HFFc6 (cell line): ENCODE results near the gene GSTP1. TPM values are rescaled to one million over a fixed set of nuclear protein-coding genes. Genes with fewer than 3 reads are reported as not detected.

Experiments
- DNase-seq: peaks from one replicate; pipeline ENCODE4 v3.0.0-alpha.2; 2018
- H3K27ac Mint-ChIP-seq: 2 replicates; pipeline ENCODE4 v1.8.0; 2020; ENCODE audit warnings: mild to moderate bottlenecking, mixed read lengths
- H3K27me3 Mint-ChIP-seq: 2 replicates; pipeline ENCODE4 v1.8.0; 2021; ENCODE audit warnings: mild to moderate bottlenecking, moderate library complexity, mixed read lengths; ENCODE audit not compliant: insufficient read depth
- H3K36me3 Mint-ChIP-seq: 2 replicates; pipeline ENCODE4 v1.8.0; 2021; ENCODE audit warnings: low read depth, mixed read lengths
- H3K4me1 Mint-ChIP-seq: 2 replicates; pipeline ENCODE4 v1.8.0; 2020; ENCODE audit warnings: low read depth, mixed read lengths
- H3K4me3 Mint-ChIP-seq: 2 replicates; pipeline ENCODE4 v1.8.0; 2020; ENCODE audit warnings: mild to moderate bottlenecking, moderate library complexity, mixed read lengths
- H3K9me3 Mint-ChIP-seq: 2 replicates; pipeline ENCODE4 v1.8.0; 2020; ENCODE audit warnings: mild to moderate bottlenecking, mixed read lengths
- total RNA-seq, 6 experiments: library from RNA; stranded (reverse); fragmentation: NEBNext Ultra II Directional; extraction: Animal tissue kit (Norgen Biotek cat#: 25700); gene quantifications; 2 replicates in 1 of 6; 3 replicates in 5 of 6; pipeline ENCODE4 v1.2.3, GENCODE V29; 2021
- TF ChIP-seq, protein P1 (sequence below): fragments of 200-600 bp; sonication (generic); IDR thresholded peaks from 2 replicates; pipeline ENCODE4 v1.5.0; 2021; ENCODE audit warnings: antibody characterized with exemption, mild to moderate bottlenecking

Gene GSTP1
- total RNA-seq, 6 experiments from 2014 or later = 497 to 569 (median 512) TPM

DNA sequence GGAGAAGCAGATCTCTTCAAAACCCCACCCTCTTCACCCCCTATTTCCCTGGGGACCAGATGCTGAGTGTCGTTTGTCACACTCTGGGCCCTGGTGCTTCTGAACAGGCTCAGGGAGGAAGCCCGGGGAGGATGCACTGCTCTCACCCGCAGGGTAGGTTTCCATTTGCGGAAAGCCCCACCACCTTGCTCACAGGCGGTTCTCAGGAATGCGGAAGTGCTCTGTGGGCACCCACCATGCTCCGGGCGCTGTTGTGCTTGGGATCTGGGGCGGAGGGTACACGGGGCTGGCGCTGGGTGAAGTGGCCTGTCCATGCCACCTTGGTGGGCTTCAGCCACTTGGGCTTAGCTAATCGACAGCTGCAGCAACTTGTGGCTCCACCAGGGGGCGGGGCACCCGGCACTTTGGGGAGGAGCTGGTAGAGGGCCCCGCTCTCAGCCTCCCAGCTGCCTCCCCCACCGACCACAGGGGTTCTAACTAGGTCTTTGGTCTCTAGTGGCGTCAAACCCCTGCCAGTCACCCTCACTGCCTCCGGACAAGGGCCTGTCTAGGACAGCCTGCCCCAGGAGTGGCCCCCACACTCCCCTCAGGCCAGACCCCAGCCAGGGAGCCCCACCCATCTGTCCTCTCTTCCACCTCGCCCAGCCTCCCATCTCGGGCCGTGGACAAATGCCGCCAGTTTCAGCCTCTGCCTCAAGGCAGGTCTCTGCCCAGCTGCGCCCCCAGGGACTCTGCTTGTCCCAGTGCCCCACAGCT lies 30.5 kb downstream of the GSTP1 start:
- peak; percentile 9 for DNase-seq
- TF ChIP-seq, protein P1, sequence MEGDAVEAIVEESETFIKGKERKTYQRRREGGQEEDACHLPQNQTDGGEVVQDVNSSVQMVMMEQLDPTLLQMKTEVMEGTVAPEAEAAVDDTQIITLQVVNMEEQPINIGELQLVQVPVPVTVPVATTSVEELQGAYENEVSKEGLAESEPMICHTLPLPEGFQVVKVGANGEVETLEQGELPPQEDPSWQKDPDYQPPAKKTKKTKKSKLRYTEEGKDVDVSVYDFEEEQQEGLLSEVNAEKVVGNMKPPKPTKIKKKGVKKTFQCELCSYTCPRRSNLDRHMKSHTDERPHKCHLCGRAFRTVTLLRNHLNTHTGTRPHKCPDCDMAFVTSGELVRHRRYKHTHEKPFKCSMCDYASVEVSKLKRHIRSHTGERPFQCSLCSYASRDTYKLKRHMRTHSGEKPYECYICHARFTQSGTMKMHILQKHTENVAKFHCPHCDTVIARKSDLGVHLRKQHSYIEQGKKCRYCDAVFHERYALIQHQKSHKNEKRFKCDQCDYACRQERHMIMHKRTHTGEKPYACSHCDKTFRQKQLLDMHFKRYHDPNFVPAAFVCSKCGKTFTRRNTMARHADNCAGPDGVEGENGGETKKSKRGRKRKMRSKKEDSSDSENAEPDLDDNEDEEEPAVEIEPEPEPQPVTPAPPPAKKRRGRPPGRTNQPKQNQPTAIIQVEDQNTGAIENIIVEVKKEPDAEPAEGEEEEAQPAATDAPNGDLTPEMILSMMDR = peak; percentile 84
- H3K4me3 Mint-ChIP-seq = no peak overlapping the region
- no peak overlapping the region; the same call in 1 of the 2 replicates for H3K27ac Mint-ChIP-seq
- H3K27me3 Mint-ChIP-seq = peaks cover 15% of the 10 kb centered on the region
- no peaks in the 10 kb centered on the region for H3K4me1 Mint-ChIP-seq
- H3K9me3 Mint-ChIP-seq = no peaks in the 10 kb centered on the region
- H3K36me3 Mint-ChIP-seq = no peaks in the 10 kb centered on the region

DNA sequence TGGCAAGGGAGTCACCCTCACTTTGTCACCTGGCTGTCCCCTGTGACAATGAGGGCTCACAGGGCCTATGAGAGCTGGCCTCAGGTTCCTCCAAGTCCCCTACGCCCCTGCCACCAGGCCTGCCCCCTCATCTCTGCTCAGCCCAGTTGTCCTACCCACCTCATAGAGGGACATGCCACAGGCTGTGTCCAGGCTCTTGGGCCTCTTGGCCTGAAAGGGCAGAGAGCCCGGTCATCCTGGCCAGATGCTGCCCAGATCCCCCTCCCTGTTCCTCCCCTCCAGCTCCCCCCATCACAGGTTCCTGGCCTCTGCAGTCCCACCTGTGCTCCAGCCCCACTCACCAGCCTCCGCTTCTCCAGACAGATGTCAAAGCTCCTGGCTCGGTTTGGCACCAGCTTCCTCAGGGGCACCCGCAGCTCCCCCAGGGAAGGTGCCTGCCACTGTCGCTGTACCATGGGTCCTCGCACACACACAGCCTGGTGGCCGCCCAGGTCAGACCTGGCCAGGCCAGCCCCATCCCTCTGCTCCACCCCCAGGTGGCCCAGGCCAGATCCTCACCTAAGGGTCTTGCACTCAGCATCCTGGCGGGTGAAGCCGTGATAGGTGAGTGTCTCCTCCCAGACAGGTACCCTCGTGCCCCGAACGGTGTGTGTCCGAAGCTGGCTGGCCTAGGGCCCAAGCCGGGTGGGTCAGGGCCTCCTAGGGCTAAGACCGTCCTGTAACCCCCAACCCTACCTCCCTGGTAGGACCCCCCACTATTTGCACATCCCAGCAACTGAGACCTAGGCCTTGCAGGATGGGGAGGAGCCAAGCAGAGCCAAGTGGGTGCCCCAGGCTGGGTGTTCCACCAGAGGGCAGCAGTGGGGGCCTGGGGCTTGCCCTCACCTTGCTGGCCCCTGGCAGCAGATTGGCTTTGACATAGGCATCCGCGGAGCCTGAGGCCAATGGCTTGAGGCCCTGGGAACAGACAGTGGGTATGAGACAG lies 31.4 kb downstream of the GSTP1 start:
- no peak for DNase-seq
- Mint-ChIP-seq H3K4me3 (no peak overlapping the region), H3K9me3 (no peaks in the 10 kb centered on the region; the same call in 1 of the 2 replicates), H3K4me1 (no peaks in the 10 kb centered on the region), H3K36me3 (peaks cover 2% of the 10 kb centered on the region; the same call in 1 of the 2 replicates), H3K27ac (no peak overlapping the region; the same call in 1 of the 2 replicates), H3K27me3 (peaks cover 17% of the 10 kb centered on the region)
- TF ChIP-seq, protein P1 = peak; percentile 76

DNA sequence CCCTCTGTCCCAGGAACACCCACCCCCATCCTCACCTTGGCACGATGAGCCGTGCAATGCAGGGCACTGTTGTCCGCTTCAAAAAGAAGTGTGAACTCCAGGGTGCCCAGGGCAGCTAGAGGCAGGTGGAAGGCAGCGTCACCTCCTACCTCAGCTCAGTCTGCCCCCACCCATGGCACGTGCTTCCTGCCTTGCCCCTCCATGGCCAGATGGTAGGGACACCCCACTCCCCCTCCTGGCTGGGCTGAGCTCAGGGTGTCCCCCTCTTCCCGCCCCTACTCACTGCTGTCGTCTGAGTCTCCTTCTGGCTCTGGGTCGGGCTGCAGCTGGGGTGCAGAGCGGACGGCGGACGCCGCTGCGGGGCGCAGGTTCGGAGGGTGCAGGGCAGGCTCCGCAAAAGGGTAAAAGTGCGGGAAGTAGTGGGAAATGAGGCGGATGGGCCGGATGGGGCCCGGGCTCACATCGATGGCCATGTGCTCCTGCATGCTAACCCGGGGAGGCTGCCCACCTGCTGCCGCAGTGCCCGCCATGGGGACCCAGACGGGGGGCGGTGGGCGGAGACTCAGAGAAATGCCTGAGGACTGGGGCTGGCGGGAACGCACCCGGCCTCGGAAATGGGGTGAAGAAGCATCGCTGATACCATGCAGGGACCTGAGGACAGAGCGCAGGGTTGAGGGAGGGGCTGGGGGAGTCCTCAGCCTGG lies 32.3 kb downstream of the GSTP1 start:
- H3K27ac Mint-ChIP-seq = no peak overlapping the region
- H3K27me3 Mint-ChIP-seq = peaks cover 22% of the 10 kb centered on the region
- TF ChIP-seq, protein P1 = peak; percentile 38; the same call in 1 of the 2 replicates
- no peaks in the 10 kb centered on the region; the same call in 1 of the 2 replicates for H3K9me3 Mint-ChIP-seq
- H3K4me1 Mint-ChIP-seq = no peaks in the 10 kb centered on the region
- H3K4me3 Mint-ChIP-seq = no peak overlapping the region
- H3K36me3 Mint-ChIP-seq = peaks cover 4% of the 10 kb centered on the region; the same call in 1 of the 2 replicates
- no peak for DNase-seq

DNA sequence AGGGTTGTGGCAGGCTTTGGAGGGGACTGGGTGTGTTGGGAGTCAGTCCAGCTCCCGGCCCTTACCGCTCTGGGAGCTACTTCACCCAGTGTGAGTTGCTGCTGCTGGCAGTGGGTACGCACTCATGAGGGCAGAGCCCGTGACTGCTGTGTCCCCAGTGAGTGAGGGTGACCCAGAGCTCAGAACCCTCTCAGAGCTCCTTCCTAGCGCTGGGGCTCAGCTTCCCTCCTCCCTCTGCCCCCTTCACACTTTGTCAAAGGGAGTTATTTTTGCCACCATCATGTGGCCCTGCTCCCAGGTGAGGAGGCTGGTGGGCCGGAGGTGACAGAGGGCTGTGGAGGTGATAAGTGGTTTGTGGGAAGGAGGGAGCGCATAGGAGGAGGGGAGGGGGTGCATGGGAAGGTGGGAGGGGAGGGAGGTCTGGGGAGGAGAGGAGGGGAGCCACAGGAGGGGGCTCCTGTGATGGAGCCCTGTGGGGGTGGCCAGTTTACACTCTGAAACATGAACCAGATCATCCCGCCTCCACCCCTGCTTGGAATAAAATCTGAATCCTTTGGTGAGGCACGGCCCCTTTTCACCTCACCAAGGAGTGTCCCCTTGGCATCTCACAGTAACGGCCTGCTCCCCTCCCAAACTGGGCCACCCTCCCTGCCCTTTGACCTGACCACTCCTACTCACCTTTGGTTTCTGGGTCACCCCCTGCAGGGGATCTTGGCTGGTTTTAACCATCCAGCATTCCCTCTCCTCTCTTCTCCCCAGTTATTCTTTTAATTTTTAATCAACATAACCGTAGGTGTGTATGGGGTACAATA lies 33.0 kb downstream of the GSTP1 start:
- DNase-seq = no peak

More for the DNA sequence above, 33.0 kb downstream of the GSTP1 start:
- Mint-ChIP-seq H3K4me3 (no peak overlapping the region), H3K27ac (no peak overlapping the region), H3K9me3 (no peaks in the 10 kb centered on the region; the same call in 1 of the 2 replicates), H3K36me3 (peaks cover 4% of the 10 kb centered on the region; the same call in 1 of the 2 replicates), H3K27me3 (peaks cover 26% of the 10 kb centered on the region), H3K4me1 (no peaks in the 10 kb centered on the region)
- TF ChIP-seq, protein P1 = no peak
